DOHH2 (cell line): ENCODE data around the gene KRTAP10-3.

Experiments used
- H3F3A ChIP-seq: fragments of 200-600 bp; sonication (generic), shearing (Covaris generic); 2 replicates; pipeline ENCODE4 v1.6.0; 2016; ENCODE audit warnings: antibody characterized with exemption, mild to moderate bottlenecking; ENCODE audit not compliant: control insufficient read depth, insufficient read depth
- H3K27ac ChIP-seq: fragments of 200-600 bp; sonication (generic); 2 replicates; pipeline ENCODE4 v1.5.1; 2014; ENCODE audit warnings: low read depth, mild to moderate bottlenecking, low read length, moderate library complexity
- H3K27me3 ChIP-seq: fragments of 200-600 bp; sonication (generic); 2 replicates; pipeline ENCODE4 v1.6.1; 2014; ENCODE audit warnings: mild to moderate bottlenecking, low read length, mixed read lengths; ENCODE audit not compliant: control insufficient read depth
- H3K36me3 ChIP-seq: fragments of 200-600 bp; sonication (generic); 2 replicates; pipeline ENCODE4 v1.6.1; 2014; ENCODE audit warnings: mild to moderate bottlenecking, low read length, moderate library complexity, mixed read lengths; ENCODE audit not compliant: control insufficient read depth
- H3K4me1 ChIP-seq: fragments of 200-600 bp; sonication (generic); 2 replicates; pipeline ENCODE4 v1.6.1; 2014; ENCODE audit warnings: mild to moderate bottlenecking, low read length, mixed read lengths; ENCODE audit not compliant: control insufficient read depth
- H3K4me2 ChIP-seq: fragments of 200-600 bp; sonication (generic); 2 replicates; pipeline ENCODE4 v1.6.0; 2014; ENCODE audit warnings: mild to moderate bottlenecking, low read length, moderate library complexity
- H3K4me3 ChIP-seq: fragments of 200-600 bp; sonication (generic); 2 replicates; pipeline ENCODE4 v1.5.1; 2014; ENCODE audit warnings: mild to moderate bottlenecking, low read length, mixed read lengths
- H3K79me2 ChIP-seq: fragments of 200-600 bp; sonication (generic); 2 replicates; pipeline ENCODE4 v1.6.1; 2014; ENCODE audit warnings: mild to moderate bottlenecking, low read length, mixed read lengths; ENCODE audit not compliant: control insufficient read depth
- H3K9me2 ChIP-seq: fragments of 200-600 bp; sonication (generic); replicated peaks from 2 replicates; pipeline ENCODE4 v1.6.1; 2014; ENCODE audit warnings: mild to moderate bottlenecking, low read length, mixed read lengths; ENCODE audit not compliant: control insufficient read depth
- H3K9me3 ChIP-seq: fragments of 200-600 bp; sonication (generic); 2 replicates; pipeline ENCODE4 v1.6.1; 2014; ENCODE audit warnings: antibody characterized with exemption, low read length, mixed read lengths; ENCODE audit not compliant: control insufficient read depth, insufficient read depth
- H4K20me1 ChIP-seq: fragments of 200-600 bp; sonication (generic); 2 replicates; pipeline ENCODE4 v1.6.0; 2014; ENCODE audit warnings: low read depth, mild to moderate bottlenecking, antibody characterized with exemption, low read length, moderate library complexity; ENCODE audit not compliant: control insufficient read depth, insufficient read depth
- EZH2phosphoT487 ChIP-seq: fragments of 200-600 bp; sonication (generic); IDR thresholded peaks from 2 replicates; pipeline ENCODE4 v1.6.1; 2017; ENCODE audit warnings: borderline replicate concordance, mild to moderate bottlenecking, antibody characterized with exemption, low read length, moderate library complexity, mixed read lengths
- TF ChIP-seq, protein P1 (sequence below): fragments of 200-600 bp; sonication (generic); IDR thresholded peaks from one replicate; pipeline ENCODE4 v1.5.1; 2014; ENCODE audit warnings: antibody characterized with exemption, mild to moderate bottlenecking, low read depth, low read length; ENCODE audit not compliant: poor library complexity, severe bottlenecking

Gene KRTAP10-3

DNA sequence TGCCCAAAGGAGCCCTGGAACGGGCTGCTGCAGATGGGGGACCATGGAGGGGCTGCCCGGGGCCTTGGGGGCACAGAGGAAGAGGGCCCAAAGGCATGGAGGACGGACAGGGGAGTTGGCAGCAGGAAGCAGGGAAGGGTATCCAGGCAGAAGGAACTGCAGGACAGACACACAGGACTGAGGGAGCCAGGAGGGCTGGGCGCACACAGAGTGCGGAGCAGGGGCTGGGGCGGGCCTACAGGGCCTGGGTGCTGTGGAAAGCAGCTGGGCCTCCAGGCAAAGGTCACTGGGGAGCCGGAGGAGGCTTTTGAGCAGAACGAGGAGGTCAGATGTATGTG lies 46.7 kb downstream of the KRTAP10-3 start:
- Histone ChIP-seq H3K9me3 (no peaks in the 10 kb centered on the region), H3K27me3 (no peaks in the 10 kb centered on the region), H3K79me2 (no peaks in the 10 kb centered on the region), H3K36me3 (no peaks in the 10 kb centered on the region), H3K27ac (no peak overlapping the region), H4K20me1 (no peaks in the 10 kb centered on the region), H3F3A (no peaks in the 10 kb centered on the region), H3K4me3 (no peak overlapping the region), H3K9me2 (no peaks in the 10 kb centered on the region), H3K4me2 (no peak overlapping the region), H3K4me1 (no peaks in the 10 kb centered on the region)
- TF ChIP-seq, protein P1, sequence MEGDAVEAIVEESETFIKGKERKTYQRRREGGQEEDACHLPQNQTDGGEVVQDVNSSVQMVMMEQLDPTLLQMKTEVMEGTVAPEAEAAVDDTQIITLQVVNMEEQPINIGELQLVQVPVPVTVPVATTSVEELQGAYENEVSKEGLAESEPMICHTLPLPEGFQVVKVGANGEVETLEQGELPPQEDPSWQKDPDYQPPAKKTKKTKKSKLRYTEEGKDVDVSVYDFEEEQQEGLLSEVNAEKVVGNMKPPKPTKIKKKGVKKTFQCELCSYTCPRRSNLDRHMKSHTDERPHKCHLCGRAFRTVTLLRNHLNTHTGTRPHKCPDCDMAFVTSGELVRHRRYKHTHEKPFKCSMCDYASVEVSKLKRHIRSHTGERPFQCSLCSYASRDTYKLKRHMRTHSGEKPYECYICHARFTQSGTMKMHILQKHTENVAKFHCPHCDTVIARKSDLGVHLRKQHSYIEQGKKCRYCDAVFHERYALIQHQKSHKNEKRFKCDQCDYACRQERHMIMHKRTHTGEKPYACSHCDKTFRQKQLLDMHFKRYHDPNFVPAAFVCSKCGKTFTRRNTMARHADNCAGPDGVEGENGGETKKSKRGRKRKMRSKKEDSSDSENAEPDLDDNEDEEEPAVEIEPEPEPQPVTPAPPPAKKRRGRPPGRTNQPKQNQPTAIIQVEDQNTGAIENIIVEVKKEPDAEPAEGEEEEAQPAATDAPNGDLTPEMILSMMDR, result no peak
- TF ChIP-seq EZH2phosphoT487, result no peak

- H3F3A ChIP-seq, result no peaks in the 10 kb centered on the region
- no peak overlapping the region for H3K27ac ChIP-seq
- H3K4me1 ChIP-seq, result no peaks in the 10 kb centered on the region
- H3K9me3 ChIP-seq, result no peaks in the 10 kb centered on the region
- no peaks in the 10 kb centered on the region for H3K79me2 ChIP-seq
- H3K4me2 ChIP-seq, result no peak overlapping the region
- TF ChIP-seq EZH2phosphoT487, result no peak
- TF ChIP-seq, protein P1, result no peak
- no peak overlapping the region for H3K4me3 ChIP-seq
- H3K27me3 ChIP-seq, result no peaks in the 10 kb centered on the region
- H4K20me1 ChIP-seq, result no peaks in the 10 kb centered on the region
- no peaks in the 10 kb centered on the region for H3K9me2 ChIP-seq
- no peaks in the 10 kb centered on the region for H3K36me3 ChIP-seq
These were observed 47.2 kb downstream of the KRTAP10-3 start for GRCh38 chr21:44511219-44511937.

DNA sequence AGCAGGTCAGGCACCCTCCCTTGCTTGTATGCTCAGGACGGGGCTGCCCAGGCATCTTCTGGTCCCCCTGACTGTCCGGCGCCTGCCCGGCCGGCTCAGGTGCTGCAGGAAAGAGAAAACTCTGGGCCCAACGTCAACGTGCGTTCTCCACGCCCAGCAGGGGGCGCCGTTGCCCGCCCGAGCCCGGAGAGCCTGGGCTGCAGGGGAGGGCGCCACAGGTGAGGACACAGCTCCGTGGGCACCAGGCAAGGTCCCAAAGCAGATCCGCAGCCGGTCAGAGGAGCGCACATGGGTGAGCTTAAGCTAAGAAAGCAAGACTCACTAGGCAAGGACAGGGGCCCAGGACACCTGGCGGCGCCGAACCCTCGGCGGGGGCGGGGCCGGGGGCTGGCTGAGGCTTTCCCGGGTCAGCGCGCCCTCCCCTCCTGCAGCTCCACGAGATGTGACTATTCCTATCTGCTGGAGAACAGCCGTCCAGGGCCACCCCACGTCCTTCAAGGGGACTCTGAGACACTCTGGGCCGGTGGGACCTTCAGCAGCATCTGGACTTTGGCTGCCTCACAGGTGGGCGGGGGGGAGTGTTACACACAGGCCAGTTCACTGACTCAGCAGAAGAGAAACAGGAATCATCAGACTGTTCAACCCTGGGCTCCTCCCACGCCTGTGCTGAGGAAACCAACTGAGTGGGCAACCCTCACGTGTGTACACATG lies 47.9 kb downstream of the KRTAP10-3 start:
- H3K27ac ChIP-seq, result no peak overlapping the region
- no peaks in the 10 kb centered on the region for H3K9me2 ChIP-seq
- H3K9me3 ChIP-seq, result no peaks in the 10 kb centered on the region
- H4K20me1 ChIP-seq, result no peaks in the 10 kb centered on the region
- H3K4me3 ChIP-seq, result no peak overlapping the region
- no peaks in the 10 kb centered on the region for H3K79me2 ChIP-seq
- H3K4me1 ChIP-seq, result no peaks in the 10 kb centered on the region
- no peaks in the 10 kb centered on the region for H3K36me3 ChIP-seq
- H3K27me3 ChIP-seq, result no peaks in the 10 kb centered on the region
- TF ChIP-seq EZH2phosphoT487, result no peak
- TF ChIP-seq, protein P1, result peak; percentile 93
- H3F3A ChIP-seq, result no peaks in the 10 kb centered on the region
- H3K4me2 ChIP-seq, result peak overlapping the region; percentile 41
